Activated T-helper 1 cell treated with anti-CD3 and anti-CD28 coated beads, Interleukin-12 subunit alpha, Interleukin-12 subunit beta, Interleukin-2, Interleukin-4 antibody, amounts not matched to agents 30 ng/mL and 10 ng/mL and 1 ng/mL, durations not matched to agents 14 hours and 24 hours and 36 hours (primary cell): ENCODE measurements around the gene RPGRIP1. TPM values are rescaled to one million over a fixed set of nuclear protein-coding genes. Genes with fewer than 3 reads are reported as not detected.
A peak's percentile ranks its signal among the peaks of the same experiment; 100 is the strongest.
"Not testable (repeated sequence)": the region's sequence is repeated elsewhere in the genome, so short reads cannot be mapped to it uniquely, and the experiment has no call there.

ENCODE experiments used
- DNase-seq: peaks from one replicate; pipeline ENCODE4 v3.0.0; 2021; ENCODE audit warnings: low spot score
- H3K27ac Mint-ChIP-seq: one replicate; pipeline ENCODE4 v1.8.0; 2021; ENCODE audit warnings: mild to moderate bottlenecking, mixed read lengths
- H3K27me3 Mint-ChIP-seq: one replicate; pipeline ENCODE4 v1.8.0; 2022; ENCODE audit warnings: mild to moderate bottlenecking, moderate library complexity, mixed read lengths; ENCODE audit not compliant: insufficient read depth
- H3K36me3 Mint-ChIP-seq: one replicate; pipeline ENCODE4 v1.8.0; 2021; ENCODE audit warnings: low read depth, mixed read lengths
- H3K4me1 Mint-ChIP-seq: one replicate; pipeline ENCODE4 v1.8.0; 2021; ENCODE audit warnings: low read depth, mixed read lengths
- H3K4me3 Mint-ChIP-seq: one replicate; pipeline ENCODE4 v1.8.0; 2021; ENCODE audit warnings: mild to moderate bottlenecking, moderate library complexity, mixed read lengths
- H3K9me3 Mint-ChIP-seq: one replicate; pipeline ENCODE4 v1.8.0; 2021; ENCODE audit warnings: mixed read lengths
- intact Hi-C: fragments of 100-400 bp; cut with micrococcal nuclease; formaldehyde crosslinking; loops from one replicate; pipeline ENCODE4 v1.15.1; 2024
- total RNA-seq: library from RNA; stranded (reverse); gene quantifications from 2 replicates; pipeline ENCODE4 v1.2.3, GENCODE V29; 2022

RPGRIP1 gene
- total RNA-seq, 1 donor from 2014 or later, result not detected

DNA sequence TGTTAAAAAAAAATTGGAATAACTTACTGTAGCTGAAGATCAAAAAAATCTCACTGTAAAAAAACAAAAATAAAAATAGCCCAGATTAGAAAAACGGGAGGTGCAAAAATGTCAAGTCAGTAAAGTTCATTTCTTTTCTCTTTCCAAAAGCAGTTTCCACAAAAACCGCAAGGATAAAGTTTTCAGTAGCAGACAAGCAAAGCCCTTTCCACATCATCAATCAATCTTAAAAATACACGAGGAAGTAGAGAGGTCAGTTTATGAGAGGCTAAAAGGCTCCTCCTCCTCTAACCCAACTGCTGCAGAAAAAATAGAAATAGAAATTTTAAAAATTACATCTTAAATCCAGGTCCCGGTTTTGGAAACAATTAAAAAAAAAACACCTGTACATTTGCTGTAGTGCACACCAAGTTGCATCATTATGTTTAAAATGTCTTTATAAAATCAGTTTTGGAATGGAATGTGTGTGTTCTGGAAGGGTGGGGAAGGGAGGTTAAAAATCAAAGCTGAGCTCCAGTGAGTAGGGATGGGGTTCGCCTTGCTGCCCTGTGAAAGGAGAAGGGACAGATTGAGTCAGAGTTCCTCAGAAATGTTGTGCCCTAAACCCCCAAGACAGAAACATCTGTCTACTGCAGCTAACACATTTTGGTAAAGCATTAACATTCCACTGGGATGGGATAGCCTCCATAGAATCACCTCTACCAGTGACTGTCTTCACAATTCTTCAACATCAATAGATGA, 16.4 kb upstream of the RPGRIP1 start:
- no peaks in the 10 kb centered on the region for H3K27me3 Mint-ChIP-seq
- peak overlapping the region; percentile 91 for H3K27ac Mint-ChIP-seq
- no peaks in the 10 kb centered on the region for H3K9me3 Mint-ChIP-seq
- no peak for DNase-seq
- intact Hi-C loops, result loop anchor here (1.0 to 5.0 kb wide), 4 partner anchors 34 to 151 kb away; no protein-coding TSS in a partner anchor
- H3K36me3 Mint-ChIP-seq, result peaks cover 76% of the 10 kb centered on the region
- peaks cover 74% of the 10 kb centered on the region for H3K4me1 Mint-ChIP-seq
- peak overlapping the region; percentile 99 for H3K4me3 Mint-ChIP-seq

DNA sequence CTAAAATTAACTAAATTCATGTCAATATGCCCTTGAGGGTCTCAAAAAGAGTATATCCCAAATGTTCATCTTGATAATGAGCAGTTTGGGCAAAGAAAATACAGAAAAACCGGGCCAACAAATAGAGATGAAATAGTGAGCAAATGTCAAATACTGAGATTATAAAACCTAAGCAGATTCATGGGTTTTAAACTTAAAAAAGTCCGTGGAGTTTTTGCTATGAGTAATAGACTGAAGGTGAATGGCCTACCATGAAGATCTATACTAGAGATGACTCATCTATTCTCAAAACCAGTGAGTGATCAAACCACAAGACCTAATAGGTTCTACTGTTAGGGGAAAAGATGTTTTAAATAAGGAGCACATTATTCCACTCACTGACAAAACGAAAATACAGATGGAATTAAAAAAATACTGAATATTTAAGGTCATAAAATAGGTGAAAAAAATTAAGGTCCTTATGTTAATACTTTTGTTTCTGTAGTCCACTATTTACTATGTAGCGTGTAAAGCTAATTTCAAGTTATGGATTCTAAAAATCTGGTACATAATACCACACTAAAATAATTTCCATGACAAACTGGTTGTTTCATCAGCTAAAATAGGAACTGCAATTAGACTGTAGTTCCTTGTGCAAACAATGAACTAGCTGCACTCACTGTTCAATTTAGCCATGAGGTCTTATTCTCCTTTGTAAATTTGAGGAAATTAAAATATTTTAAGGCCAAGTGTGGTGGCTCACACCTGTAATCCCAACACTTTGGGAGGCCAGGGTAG, 15.7 kb upstream of the RPGRIP1 start:
- H3K4me1 Mint-ChIP-seq, result peaks cover 66% of the 10 kb centered on the region
- peak overlapping the region; percentile 99 for H3K4me3 Mint-ChIP-seq
- H3K9me3 Mint-ChIP-seq, result no peaks in the 10 kb centered on the region
- peaks cover 74% of the 10 kb centered on the region for H3K36me3 Mint-ChIP-seq
- H3K27me3 Mint-ChIP-seq, result no peaks in the 10 kb centered on the region
- H3K27ac Mint-ChIP-seq, result peak overlapping the region; percentile 91
- intact Hi-C loops, result loop anchor here (1.0 to 5.0 kb wide), 3 partner anchors 47 to 150 kb away; no protein-coding TSS in a partner anchor
- DNase-seq, result no peak

DNA sequence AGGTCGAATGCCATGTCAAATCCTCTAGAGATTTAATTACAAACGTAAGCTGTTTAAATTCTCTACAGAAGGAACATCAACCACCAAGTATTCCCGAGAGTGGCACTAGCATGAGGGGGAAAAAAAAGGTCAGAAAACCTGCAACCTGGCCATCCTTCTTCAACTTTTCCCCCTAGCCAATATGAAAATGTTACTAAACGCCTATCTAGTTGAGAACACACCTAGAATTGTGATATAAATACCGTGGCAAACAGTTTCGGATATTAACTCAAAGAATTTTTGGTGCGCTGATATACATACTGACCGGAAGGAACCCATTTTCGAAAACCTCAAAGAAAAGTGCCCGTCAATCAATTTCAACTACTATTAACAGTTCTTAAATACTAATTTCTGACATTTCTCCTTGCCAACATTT, 12.4 kb upstream of the RPGRIP1 start:
- intact Hi-C loops, result loop anchor here (5.0 kb wide), 3 partner anchors 165 to 1270 kb away; partner anchors contain the start of genes PIP4P1 and TMEM253
- Mint-ChIP-seq H3K9me3 (no peaks in the 10 kb centered on the region), H3K27ac (peak overlapping the region; percentile 100), H3K27me3 (no peaks in the 10 kb centered on the region), H3K4me3 (peak overlapping the region; percentile 99), H3K4me1 (peaks cover 53% of the 10 kb centered on the region), H3K36me3 (peaks cover 57% of the 10 kb centered on the region)
- DNase-seq, result no peak

DNA sequence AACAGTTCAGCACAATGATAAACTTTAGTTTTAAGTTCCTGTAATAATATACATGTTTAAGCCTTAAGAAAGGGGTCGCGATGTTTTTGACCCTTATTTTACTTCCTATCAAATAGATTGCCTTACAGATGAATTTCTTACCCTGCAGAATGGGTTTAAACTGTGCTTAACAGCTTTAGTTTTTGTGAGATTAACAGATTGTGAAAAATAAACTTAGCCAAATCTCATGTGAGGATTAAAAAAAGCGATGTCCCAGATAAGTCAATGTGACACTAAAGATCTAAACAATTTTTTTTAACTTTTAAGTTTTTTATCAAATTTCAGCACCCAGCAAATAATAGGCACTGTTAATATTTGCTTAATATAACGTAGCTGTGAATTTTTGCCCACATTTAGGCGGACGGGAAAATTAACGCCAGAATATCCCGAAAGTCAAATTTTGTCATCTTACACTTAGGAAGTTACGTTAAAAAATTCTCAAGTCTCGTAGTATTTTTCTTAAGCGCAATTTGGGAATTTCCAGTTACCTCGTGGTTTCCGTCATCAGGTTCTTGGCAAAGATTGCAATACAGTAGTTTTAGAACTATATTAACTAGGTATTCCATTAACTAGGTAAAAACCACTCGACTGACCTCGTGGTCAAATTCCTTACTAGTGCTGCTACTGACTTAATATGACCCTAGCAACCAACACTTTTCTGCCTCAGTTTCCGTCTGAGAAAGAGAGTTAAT, 11.8 kb upstream of the RPGRIP1 start:
- intact Hi-C loops, result loop anchor here (2.0 to 5.0 kb wide), 6 partner anchors 166 to 1651 kb away; partner anchors contain the start of genes DAD1, PIP4P1, RBM23 and TMEM253
- H3K27me3 Mint-ChIP-seq, result no peaks in the 10 kb centered on the region
- H3K36me3 Mint-ChIP-seq, result peaks cover 53% of the 10 kb centered on the region
- no peaks in the 10 kb centered on the region for H3K9me3 Mint-ChIP-seq
- H3K4me1 Mint-ChIP-seq, result peaks cover 48% of the 10 kb centered on the region
- H3K4me3 Mint-ChIP-seq, result peak overlapping the region; percentile 99
- peak overlapping the region; percentile 100 for H3K27ac Mint-ChIP-seq
- no peak for DNase-seq

DNA sequence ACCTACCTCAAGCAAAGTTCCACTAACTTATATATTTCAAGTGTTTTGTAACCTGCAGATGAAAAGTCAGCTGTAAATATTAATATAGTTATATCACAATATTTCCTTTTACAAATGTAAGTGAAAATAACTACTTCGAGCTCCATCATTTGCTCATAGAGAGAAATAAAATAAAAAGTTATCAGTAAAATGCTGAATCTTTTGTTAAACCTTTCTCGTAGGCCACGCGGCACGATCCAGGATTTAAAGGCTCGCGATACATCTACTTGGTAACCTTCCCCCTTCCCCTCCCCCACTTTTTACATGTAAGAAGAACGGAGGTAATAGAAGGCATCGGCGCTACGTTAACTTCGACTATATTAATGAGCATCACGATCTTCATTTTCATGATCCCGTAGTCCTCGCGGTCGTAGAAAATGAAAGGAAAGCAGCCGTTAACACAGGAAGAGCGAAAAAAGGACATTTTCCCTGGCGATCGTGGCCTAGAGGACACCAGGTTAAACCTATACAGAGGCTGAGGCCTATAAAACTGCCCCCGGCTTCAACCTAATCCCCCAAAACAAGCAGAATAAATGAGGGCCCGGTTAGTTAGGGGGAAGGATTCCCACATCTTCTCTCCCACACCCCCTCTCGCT, 11.1 kb upstream of the RPGRIP1 start:
- Mint-ChIP-seq H3K4me1 (peaks cover 41% of the 10 kb centered on the region), H3K4me3 (peak overlapping the region; percentile 99), H3K36me3 (peaks cover 46% of the 10 kb centered on the region), H3K9me3 (no peaks in the 10 kb centered on the region), H3K27me3 (no peaks in the 10 kb centered on the region), H3K27ac (peak overlapping the region; percentile 100)
- peak; percentile 12 for DNase-seq
- intact Hi-C loops, result loop anchor here (1.0 to 5.0 kb wide), 14 partner anchors 40 to 1650 kb away; partner anchors contain the start of genes CHD8, DAD1, LRP10 and METTL3

DNA sequence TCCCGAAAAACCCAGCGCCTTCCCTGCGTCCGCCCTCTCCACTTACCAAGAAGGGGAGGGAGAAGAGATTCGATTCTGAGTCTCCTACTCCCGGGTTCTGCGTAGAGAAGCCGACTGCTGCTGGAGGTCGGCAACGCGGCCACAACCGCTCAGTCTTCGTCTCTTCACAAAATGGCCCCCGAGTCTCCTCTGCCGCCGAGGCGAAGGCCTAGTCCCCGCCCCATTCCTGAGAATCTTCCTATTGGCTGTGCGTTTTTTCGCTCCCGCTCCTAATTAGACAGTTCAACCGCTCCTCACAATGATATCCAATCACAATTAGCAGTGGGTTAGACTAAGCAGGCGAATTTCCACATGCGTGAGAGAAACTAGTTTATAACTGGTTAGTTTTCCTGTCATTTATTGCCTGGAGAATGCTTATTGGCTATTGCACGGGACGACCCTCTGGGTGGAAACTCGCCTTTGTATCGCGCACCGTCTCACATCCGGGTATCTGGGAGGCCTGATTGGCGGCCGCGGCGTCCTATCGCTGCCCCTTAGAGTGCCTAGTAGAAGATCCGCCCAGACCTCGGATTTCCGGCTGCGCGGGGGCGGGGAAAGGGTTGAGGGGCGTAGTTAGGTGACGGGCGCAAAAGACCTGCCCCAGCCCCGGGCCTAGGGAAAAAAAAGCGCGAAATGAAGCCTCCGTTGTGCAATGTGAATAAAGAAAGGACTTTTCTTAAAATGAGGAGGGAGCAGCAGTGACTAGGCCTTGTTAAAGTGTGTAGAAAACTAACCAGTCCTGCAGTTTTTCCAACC, 10.4 kb upstream of the RPGRIP1 start, which contains the start of gene HNRNPC:
HNRNPC (minus strand) TSS at position 191 of the 795 bp plus-strand sequence. CDS start 35,249 bp downstream, outside the sequence.
- peak; percentile 100 for DNase-seq
- no peaks in the 10 kb centered on the region for H3K9me3 Mint-ChIP-seq
- H3K36me3 Mint-ChIP-seq, result peaks cover 42% of the 10 kb centered on the region
- H3K27ac Mint-ChIP-seq, result peak within 1 kb of the TSS; percentile 100
- intact Hi-C loops, result loop anchor here (1.0 to 5.0 kb wide), 15 partner anchors 39 to 1825 kb away; partner anchors contain the start of genes ACIN1, C14orf119, CHD8 and DAD1
- H3K27me3 Mint-ChIP-seq, result no peaks in the 10 kb centered on the region
- peaks cover 34% of the 10 kb centered on the region for H3K4me1 Mint-ChIP-seq
- peak within 1 kb of the TSS; percentile 99 for H3K4me3 Mint-ChIP-seq

DNA sequence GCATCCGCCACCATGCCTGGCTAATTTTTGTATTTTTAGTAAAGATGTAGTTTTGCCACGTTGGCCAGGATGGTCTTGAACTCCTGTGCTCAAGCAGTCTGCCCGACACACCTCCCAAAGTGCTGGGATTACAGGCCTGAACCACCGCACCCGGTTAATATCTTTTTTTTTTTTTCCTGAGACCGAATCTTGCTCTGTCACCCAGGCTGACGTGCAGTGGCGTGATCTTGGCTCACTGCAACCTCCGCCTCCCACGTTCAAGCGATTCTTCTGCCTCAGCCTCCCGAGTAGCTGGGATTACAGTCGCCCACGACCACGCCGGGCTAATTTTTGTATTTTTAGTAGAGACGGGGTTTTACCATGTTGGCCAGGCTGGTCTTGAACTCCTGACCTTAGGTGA, 7.2 kb upstream of the RPGRIP1 start:
- H3K9me3 Mint-ChIP-seq, H3K27ac Mint-ChIP-seq, intact Hi-C loops, H3K4me1 Mint-ChIP-seq, H3K4me3 Mint-ChIP-seq, DNase-seq, H3K27me3 Mint-ChIP-seq: not testable (repeated sequence)
- peaks cover 15% of the 10 kb centered on the region for H3K36me3 Mint-ChIP-seq

DNA sequence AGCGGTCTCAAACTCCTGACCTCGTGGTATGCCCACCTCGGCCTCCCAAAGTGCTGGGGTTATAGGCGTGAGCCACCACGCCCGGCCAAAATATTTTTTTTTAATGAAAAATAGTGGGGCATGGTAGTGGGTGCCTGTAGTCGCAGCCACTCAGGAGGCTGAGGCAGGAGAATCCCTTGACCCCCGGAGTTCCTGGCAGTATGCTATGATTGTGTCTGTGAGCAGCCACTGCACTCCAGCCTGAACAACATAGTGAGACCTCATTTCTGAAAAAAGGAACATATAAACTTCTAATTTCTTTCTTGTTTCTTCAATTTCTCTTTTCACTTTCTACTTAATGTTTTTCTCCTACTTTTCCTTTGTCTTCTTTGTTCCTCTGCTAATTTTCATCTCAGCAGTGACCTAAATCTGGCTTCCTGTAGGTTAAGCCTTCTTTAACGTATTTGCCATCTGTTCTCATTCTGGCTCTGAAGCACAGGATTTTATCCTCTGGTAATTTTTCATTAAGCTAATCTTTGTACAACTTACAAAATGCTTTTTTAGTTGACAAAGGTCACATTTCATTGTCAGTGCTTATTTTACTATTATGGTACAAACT, 4.5 kb upstream of the RPGRIP1 start:
- intact Hi-C loops, result no loop called here
- no peaks in the 10 kb centered on the region for H3K4me1 Mint-ChIP-seq

DNA sequence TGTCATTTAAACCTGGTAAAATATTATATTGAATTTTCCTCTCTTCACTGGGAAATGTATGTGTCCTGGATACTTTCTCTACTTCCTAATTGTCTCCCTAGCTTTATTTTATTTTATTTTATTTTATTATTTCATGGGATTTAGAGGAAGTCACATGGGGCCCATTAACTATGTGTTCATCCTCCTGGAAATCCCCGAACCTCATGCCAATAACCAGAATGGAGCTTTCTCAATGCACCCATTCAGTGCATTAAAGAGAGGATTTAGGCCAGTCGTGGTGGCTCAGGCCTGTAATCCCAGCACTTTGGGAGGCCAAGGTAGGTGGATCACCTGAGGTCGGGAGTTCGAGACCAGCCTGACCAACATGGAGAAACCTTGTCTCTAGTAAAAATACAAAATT, 1.3 kb upstream of the RPGRIP1 start:
- Mint-ChIP-seq H3K9me3 (no peaks in the 10 kb centered on the region), H3K27me3 (peaks cover under 1% of the 10 kb centered on the region), H3K4me1 (no peaks in the 10 kb centered on the region), H3K36me3 (no peaks in the 10 kb centered on the region), H3K27ac (no peak overlapping the region), H3K4me3 (no peak overlapping the region)
- DNase-seq, result no peak
- intact Hi-C loops, result no loop called here

More for the DNA sequence above, 4.5 kb upstream of the RPGRIP1 start:
- no peaks in the 10 kb centered on the region for H3K36me3 Mint-ChIP-seq
- H3K9me3 Mint-ChIP-seq, result no peaks in the 10 kb centered on the region
- H3K27me3 Mint-ChIP-seq, result no peaks in the 10 kb centered on the region
- H3K27ac Mint-ChIP-seq, result no peak overlapping the region
- no peak for DNase-seq
- no peak overlapping the region for H3K4me3 Mint-ChIP-seq

DNA sequence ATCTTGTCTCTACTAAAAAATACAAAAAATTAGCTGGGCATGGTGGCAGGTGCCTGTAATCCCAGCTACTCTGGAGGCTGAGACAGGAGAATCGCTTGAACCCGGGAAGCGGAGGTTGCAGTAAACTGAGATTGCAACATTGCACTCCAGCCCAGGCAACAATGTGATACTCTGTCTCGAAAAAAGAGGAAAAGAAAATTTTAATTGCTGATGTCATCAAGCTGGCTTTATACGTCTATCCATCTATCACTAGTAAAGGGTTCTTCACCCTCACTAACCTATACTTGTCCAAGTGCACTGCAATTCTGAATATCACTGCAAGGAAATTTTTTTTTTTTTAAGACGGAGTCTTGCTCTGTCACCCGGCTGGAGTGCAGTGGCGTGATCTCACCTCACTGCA, 2.0 kb downstream of the RPGRIP1 start:
- intact Hi-C loops, H3K36me3 Mint-ChIP-seq, H3K4me1 Mint-ChIP-seq, H3K4me3 Mint-ChIP-seq, DNase-seq, H3K27ac Mint-ChIP-seq, H3K9me3 Mint-ChIP-seq: not testable (repeated sequence)
- H3K27me3 Mint-ChIP-seq, result peaks cover 15% of the 10 kb centered on the region

DNA sequence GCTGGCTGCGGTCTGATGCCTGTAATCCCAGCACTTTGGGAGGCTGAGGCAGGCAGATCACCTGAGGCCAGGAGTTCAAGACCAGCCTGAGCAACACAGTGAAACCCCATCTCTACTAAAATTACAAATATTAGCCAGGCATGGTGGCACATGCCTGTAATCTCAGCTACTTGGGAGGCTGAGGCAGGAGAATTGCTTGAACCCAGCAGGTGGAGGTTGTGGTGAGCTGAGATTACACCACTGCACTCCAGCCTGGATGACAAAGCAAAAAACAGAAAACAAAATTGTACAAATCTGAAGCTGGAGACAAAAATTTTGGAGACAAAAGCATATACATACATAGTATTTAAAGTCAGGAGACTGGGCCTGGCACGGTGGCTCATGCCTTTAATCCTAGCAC, 6.6 kb downstream of the RPGRIP1 start:
- peaks cover 15% of the 10 kb centered on the region for H3K27me3 Mint-ChIP-seq
- H3K27ac Mint-ChIP-seq, result not testable (repeated sequence)

More for the DNA sequence above, 6.6 kb downstream of the RPGRIP1 start:
- H3K4me1 Mint-ChIP-seq, H3K9me3 Mint-ChIP-seq, intact Hi-C loops, H3K36me3 Mint-ChIP-seq, H3K4me3 Mint-ChIP-seq, DNase-seq: not testable (repeated sequence)
